HG03097 (cell line): ENCODE data around the gene PLCB1.
"Not testable (repeated sequence)": the region's sequence is repeated elsewhere in the genome, so short reads cannot be mapped to it uniquely, and the experiment has no call there.

Experiments
- ATAC-seq: cut with Tn5 transposase; IDR thresholded peaks from one replicate; pipeline ENCODE4 v1.9.1; 2021; ENCODE audit not compliant: unreplicated experiment, low FRiP score

PLCB1 gene

DNA sequence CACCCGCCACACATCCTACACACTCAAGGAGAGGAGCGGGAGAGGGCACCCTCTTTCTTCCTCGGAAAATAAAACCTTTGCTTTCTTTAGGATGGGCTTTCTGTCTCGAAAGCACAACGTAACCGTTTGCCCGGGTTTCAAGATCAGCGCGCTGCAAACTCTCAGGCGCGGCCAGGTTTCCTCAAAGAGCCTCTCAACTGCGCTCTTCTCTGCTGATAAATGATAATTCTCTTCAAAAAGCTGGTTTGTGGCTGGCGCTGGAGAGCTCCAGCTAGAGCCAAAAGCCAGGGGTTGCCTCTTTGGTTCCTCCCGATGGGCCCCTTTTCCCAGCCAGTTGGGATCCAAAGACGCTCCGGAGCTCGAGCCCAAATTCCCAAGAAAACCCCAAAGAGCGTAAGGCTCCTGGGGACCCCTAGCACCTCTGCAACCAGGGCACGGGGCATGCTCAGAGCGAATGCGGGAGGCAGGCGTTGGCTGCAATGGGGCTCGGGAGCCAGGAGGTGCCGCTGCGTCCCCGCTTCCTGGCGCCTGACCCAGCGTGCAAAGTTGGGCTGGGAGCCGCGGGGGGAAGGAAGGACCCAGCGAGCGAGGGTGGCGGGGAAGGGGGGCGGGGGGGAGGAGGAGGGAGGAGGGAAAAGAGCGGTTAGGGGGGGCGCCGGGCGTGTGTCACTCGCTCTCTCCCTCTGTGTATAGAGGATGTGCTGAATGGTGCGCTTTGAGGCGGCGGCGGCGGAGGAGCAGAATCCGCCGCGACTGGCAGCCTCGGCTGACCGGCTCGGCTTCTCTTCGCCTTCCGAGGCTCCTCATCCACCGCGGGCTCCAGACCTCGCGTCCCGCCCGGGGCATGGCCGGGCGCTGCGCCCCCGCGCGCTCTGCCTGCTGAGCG is at the start of gene PLCB1:
Gene PLCB1 (plus strand): TSS at position 669 of the 886 bp plus-strand sequence. CDS start 386 bp downstream, outside the sequence.
- ATAC-seq: peak; percentile 83

DNA sequence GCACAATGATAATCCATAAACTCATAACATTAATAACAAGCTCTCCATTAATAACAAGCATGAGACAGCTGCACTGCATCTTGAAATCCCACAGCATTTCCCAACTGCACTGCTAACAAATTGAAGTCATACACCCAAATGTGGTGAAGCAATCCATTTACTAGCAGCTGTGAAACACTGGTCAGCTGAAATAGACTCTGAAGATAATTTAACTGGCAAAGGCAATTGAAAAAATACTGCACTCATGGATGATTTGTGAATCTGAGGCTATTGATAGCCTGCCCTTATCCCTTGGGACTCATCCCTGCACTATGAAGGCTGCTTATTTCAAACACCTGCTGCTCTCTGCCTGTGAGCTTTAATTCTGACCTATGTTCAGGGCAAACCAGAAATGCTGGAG is 49.1 kb upstream of the PLCB1 start:
- ATAC-seq: no peak

DNA sequence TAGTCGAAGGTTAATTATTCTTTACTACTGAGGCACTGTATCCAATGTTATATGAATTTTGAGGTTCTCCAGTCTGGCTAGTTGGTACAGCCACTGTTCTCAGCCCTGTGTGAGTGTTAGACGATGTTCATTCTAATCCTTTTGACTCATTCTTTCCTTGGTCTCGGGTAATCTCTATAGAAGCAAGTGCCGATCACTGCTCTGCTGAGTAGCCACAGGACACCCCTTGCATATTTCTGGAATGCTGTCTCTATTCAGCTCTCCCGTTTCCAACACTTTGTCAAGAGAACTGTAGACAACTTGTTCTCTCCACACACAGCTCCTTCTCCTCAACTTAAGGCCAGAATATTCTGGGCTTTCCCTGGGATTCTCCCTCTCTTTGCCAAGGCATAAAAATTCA is 42.4 kb upstream of the PLCB1 start:
- no peak for ATAC-seq

DNA sequence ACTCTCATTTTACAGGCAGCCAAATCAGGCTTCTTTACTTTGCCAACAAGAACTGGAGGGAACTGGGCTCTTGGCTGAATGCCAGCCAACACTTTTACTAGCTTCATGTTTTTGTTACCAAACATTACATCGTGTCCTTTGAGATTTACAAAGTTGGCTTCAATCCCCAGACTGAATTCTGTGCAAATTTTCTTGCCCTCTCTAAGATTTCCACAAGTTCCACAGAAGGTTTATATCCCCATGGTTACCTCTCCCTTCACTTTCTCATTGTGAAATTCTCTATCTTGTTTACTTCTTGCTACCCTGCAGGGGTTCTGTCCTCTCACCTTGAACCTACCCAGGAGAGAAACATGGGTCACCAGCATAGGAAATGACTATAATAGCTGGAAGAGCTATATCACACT is 37.6 kb upstream of the PLCB1 start:
- ATAC-seq: no peak

DNA sequence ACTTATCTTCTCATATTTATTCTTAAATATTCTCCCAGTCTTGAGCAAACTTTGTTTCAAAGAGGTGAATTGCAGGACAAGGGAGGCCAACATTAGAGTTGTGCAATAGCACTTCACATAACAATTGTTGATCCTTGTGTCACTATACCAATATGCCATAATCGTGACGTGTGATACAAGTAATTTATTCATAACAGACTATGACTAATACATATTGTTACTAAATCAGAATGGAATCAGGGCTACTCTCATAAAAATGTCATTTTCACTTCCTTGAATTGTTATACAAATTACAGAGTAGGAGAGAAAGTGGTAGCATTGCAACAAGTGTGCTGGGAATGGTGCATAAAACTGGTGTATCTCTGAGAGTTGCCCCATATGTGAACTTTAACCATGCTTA is 37.2 kb upstream of the PLCB1 start:
- ATAC-seq: no peak

DNA sequence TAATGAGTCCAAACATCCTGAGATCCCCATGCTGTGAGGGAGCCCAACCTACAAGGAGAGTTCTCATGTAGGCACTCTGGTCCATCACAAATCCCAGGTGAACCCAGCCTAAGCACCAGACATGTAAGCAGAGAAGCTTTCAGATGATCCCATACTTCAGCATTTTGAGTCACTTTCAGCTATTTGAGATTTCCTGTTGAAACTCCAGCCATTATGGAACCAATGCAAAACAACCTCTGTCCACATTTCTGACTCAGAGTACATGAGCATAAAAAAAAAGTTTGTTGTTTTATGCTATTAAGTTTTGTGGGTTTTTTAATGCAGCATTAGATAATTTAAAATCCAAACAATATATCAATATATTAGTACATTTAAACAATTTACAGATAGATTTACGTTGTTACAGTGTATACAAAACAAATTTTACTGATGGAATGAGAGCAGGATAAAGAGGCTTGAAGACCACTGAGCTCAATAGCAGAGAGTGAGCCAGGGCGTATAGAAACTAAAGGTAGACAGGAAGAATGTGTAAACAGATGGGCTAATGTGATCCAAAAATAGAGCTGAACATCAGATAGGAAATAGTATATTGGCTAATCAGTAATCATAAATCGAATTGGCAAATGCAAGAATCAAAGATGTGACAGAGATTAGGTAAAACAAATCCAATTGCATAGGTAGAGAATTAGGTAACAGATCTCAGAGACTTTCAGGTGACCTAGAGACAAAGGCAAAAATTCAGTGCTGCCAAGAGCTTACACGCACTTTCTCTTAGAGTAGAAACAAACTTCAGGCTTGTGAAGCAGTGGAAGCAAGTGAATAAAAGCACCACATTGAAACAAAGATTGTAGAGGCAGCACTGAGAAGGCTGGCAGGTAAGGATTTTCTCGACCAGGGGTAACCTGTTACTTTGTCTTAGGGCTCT is 36.2 kb upstream of the PLCB1 start:
- no peak for ATAC-seq

DNA sequence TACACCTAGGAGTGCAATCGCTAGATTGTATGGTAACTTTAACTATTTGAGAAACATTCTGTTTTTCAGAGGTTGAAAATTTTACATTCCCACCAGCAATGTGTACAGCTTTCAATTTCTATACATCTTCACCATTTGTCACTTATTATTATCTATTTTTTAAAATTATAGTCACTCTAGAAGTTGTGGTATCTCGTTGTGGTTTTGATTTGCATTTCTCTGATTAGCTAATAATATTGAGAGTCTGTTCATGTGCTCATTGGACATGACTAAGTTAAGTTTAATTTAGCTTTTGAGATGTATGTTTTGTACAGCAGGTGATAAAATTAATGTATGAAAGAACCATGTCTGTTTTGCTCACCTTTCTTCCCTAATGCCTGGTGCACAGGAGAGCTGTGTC is 34.8 kb upstream of the PLCB1 start:
- no peak for ATAC-seq

DNA sequence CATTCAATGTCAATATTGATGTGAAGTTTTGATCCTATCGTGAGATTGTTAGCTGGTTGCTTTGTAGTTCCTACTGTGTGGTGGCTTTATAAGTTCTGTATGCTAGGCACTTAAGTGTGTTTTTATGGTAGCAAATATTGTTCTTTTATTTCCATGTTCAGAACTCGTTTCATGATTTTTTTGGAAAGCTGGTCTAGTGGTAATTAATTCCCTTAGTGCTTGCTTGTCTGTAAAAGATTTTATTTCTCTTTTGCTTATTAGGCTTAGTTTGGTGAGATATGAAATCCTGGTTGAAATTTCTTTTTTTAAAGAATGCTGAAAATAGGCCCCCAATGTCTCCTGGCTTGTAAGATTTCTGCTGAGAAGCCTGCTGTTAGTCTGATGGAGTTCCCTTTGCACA is 27.8 kb upstream of the PLCB1 start:
- ATAC-seq: no peak

DNA sequence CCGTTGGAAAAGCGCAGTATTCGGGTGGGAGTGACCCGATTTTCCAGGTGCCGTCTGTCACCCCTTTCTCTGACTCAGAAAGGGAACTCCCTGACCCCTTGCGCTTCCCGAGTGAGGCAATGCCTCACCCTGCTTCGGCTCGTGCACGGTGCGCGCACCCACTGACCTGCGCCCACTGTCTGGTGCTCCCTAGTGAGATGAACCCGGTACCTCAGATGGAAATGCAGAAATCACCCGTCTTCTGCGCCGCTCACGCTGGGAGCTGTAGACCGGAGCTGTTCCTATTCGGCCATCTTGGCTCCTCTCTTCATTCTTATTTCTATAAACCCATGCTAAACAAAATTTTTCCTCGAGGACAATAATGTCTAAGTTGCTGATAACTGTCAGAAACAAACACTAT is 17.5 kb upstream of the PLCB1 start:
- not testable (repeated sequence) for ATAC-seq

DNA sequence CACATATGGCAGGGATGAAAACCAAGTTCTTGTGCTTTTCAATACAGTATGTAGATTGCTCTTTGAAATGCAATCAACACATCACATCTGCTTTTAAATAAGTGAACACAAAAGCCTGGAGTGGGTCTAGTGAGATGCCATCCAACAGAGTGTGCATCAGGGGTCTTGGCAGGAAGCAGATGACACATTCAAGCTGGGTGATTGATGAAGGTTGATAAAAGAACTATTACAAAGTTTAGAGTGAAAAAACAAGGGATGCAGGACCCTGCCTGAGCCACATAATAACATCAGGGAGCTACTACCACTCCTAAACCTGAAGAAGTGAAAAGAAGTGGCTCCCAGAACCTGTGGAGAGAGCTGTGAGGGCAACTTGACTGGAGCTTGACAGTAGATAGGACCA is 16.6 kb upstream of the PLCB1 start:
- no peak for ATAC-seq

DNA sequence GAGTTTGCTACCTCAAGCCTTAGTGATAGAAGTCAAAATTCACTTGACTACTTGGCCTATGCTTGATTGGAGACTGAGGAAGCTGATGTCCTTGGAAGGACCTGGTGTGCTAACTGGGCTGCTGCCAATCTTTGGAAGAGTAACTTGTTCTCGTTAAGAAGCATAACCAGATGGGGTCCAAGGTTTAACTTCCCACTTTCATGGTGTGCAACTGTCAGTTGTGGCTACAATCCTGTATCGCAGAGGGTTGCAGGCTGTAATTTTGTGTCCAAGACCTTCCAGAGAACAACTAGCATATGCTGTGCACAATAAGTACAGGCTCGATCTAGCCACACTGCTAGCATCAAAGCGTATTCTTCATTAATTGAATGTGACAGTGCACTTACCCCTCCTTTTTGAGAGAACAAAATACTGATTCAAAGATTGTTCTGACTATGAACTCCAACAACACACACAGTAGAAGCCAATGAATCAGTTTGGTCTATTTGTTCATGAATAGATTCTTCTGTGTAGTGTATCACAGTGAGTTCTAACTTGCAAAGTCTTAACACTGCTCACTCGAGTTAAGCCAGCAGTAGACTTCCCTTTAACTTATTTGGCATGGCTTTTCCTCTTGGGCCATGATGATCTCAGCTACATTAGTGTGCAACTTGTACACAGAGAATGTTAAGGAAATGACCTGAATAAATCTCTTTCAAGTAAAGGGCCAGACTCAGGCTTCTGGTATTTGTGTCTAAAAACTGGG is 15.8 kb upstream of the PLCB1 start:
- ATAC-seq: no peak

DNA sequence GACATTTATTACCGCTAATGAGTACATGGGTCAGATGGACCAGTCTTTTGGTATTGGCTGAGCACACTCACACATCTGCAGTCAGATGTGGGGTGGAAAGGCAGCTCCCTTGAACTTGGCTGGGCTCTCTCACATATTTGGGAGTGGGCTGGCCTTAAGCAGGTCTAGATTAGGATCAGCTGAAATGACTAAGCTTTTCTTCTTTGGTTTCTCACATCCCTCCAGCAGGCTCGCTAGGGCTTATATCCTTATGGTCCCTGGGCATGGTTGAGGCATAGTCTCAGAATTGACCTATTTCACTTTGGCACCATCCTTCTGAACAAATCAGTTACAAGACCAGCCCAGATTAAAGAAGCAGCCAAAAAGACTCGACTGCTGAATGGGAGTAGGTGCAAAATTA is 14.4 kb upstream of the PLCB1 start:
- no peak for ATAC-seq

DNA sequence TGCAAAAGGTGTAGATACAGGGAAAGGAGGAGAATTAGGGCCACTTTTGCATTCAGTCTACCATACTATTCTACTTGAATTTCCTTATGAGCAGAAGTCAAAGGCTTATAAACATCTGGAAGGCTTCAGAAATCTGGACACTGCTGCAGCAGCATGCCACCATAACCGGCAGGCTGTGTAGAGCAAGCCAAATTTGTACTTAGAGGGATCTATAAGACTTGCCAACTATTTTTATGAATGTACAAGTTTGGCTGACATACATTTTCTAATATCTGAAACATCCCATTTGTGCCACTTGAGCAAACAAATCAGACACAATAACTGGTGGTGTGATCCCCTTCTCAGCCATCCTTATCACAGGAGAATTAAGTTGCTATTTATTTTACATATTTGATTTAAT is 14.0 kb upstream of the PLCB1 start:
- ATAC-seq: no peak

DNA sequence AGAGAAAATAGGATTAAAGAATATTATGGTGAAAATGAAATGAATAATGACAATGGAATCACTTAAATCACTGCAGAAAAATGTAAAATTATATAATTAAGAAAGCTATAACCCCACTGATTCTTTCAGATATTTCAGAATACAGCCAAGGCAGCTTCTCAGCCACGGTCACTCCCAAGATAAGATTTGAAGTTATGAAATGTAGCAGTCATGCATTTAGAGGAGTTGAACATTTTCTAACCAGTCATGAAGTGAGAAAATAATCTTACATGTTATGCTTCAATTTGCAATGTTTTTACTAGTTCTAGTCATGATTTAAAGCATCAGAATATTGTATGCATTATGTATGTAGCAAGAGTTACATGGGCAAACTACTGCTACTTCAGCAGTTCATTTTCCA is 13.3 kb upstream of the PLCB1 start:
- no peak for ATAC-seq

DNA sequence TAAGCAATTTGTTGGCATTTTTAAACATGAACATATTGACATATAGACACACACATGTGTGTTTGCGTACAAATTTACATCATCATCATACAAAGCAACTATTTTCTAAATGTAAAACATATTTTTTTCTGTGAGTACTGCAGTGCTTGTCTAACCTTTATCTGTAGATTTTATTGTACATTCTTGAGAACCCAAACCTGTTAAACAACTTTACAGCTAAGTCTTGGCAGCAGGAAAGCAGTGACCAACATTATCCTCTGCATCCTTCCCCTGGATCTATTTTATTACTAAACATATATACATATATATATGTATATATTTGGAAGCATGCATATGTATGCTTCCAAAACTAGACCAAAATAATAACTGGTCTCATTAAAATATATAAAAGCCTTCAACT is 10.4 kb upstream of the PLCB1 start:
- no peak for ATAC-seq

DNA sequence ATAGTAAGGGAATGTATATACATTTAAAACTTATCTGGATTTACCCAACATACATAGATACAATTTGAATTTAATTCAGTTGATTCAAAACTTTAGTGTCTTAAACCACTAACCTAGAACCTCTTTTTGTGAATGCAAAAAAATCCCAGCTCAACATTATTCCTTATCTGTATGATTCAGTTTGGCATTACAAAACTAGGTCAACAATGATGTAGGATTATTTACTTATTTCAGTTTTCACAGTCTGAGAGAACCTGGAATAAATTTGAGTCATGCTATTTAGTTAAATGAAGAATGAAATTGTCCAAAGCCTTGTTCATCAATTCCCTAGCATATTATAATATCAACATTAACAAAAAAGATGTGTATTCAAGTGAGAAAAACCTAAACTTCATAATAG is 7.4 kb upstream of the PLCB1 start:
- ATAC-seq: no peak

DNA sequence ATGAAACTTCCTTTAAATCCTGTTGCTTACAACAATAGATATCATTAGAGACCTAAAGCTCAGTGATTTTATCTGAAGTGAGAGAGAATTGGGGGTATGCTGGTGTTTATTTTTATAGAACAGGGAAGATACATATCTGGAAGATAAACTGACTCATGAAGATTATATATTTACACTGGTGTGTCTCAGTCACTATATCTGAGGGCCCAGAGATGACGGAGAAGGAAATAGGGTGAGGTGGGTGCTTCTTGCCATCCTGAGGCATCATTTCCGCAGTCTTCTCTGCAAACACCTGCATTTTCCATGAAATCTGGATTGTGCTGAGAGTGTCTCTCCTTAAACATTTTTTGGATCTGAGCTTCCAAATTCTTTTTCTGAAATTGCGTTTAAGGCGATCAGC is 5.9 kb upstream of the PLCB1 start:
- ATAC-seq: no peak

DNA sequence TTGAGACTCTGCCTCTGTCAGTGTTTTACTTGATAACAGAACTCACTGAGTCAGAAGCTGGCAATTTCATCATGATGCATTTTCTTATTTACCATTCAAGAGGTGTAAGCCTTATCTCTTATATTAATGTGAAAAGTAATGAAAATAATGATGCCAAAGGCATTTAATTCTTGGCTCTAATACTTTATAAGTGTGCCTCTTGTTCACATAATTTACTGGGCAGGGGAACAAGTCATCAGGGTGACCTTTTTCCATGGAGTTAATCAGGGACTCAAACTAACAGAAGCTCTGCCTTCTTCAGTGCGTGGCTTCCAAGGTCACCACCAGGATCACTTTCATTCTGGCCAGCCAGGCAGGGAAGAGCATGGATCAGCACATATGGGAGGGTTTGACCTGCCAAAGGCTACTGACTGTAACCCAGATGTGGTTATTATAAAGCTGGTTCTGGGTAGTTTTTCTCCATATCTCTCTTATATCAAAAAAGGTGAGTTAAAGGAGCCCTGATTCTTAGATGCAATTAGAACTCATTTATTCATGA is 5.2 kb upstream of the PLCB1 start:
- ATAC-seq: no peak

DNA sequence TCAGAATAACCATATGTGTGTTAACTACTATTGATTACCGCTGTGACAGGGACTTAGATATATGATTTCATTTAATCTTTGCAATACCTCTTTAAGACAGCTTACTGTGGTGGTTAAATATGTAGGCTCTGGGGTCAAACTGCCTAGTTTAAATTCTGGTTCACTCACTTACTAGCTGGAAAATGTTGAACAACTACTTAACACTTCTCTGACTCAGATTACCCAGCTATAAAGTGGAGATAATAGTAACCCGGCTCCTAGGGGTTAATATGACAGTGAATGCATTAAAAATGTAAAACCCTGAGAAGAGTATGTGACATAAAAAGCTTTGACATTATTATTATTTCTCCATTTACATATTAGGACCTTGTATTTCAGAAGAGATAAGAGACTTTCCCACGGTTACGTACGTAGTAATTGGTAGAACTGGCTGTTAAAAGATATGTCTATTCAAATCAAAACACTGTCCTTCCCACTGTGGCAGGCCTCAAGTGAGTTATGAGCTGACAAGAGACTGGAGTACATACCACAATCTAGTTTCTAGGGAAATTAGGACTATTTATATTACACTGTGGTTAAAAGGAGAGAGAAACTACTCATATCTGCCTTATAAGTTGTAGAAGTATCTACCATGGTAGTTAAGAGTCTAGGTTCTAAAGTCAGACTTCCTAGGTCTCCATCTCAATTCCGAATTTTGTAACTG is 4.4 kb upstream of the PLCB1 start:
- peak; percentile 69 for ATAC-seq
